GM13976 (cell line): Measurements from ENCODE around the gene ACCSL.

Experiments used
- DNase-seq: peaks from one replicate; pipeline ENCODE4 v3.0.0; 2012; ENCODE audit warnings: low spot score
- CTCF ChIP-seq: IDR thresholded peaks from 2 replicates; pipeline ENCODE4 v1.5.1; 2012; ENCODE audit warnings: borderline replicate concordance, mild to moderate bottlenecking; ENCODE audit not compliant: insufficient read depth; ENCODE audit errors: extremely low read depth, missing control alignments, control extremely low read depth
- in situ Hi-C: fragments of 300-500 bp; cut with MboI; formaldehyde crosslinking; loops from one replicate; pipeline ENCODE4 v1.12.0; 2022; ENCODE audit warnings: low sequenced_read_pairs, mixed read lengths, inconsistent platforms; ENCODE audit not compliant: unreplicated experiment

Gene ACCSL

GRCh38 chr11:44033856-44034255 lies 13.9 kb upstream of the ACCSL start:
- TF ChIP-seq CTCF, result no peak
- in situ Hi-C loops, result no loop called here
- DNase-seq, result no peak

- TF ChIP-seq CTCF, result no peak
- in situ Hi-C loops, result no loop called here
- no peak for DNase-seq
Measured at GRCh38 chr11:44034639-44035038, 13.1 kb upstream of the ACCSL start.

GRCh38 chr11:44036811-44037657 lies 10.7 kb upstream of the ACCSL start:
- peak; percentile 68 for TF ChIP-seq CTCF
- DNase-seq, result peak; percentile 48
- in situ Hi-C loops, result no loop called here

- in situ Hi-C loops, result no loop called here
- DNase-seq, result no peak
- TF ChIP-seq CTCF, result no peak
Measured at GRCh38 chr11:44037658-44037998, 10.2 kb upstream of the ACCSL start.

- no peak for TF ChIP-seq CTCF
- no peak for DNase-seq
- in situ Hi-C loops, result no loop called here
Measured at GRCh38 chr11:44043157-44043556, 4.6 kb upstream of the ACCSL start.

GRCh38 chr11:44046182-44046581 lies 1.6 kb upstream of the ACCSL start:
- no peak for DNase-seq
- TF ChIP-seq CTCF, result no peak
- in situ Hi-C loops, result no loop called here
